PC-9 (cell line): ENCODE results near the gene RSF1. TPM values are rescaled to one million over a fixed set of nuclear protein-coding genes. Genes with fewer than 3 reads are reported as not detected.

Experiments used
- BruUV-seq: library from RNA; stranded (reverse); fragments of 400-500 nt; replicated peaks from 2 replicates; lab custom pipeline; 2021; lab: Mats Ljungman, UMichigan
- CTCF ChIA-PET: fragments of 300-600 bp; sonication (Branson Sonifier 250); formaldehyde crosslinking; loops from one replicate; lab custom pipeline; 2022; ENCODE audit warnings: antibody characterized with exemption; lab: Charles Lee
- POLR2A ChIA-PET: fragments of 300-600 bp; sonication (Branson Sonifier 250); formaldehyde crosslinking; loops from one replicate; lab custom pipeline; 2022; ENCODE audit warnings: antibody characterized with exemption; ENCODE audit not compliant: unreplicated experiment; lab: Charles Lee
- DNase-seq, 2 experiments: peaks; one replicate each; pipeline versions ENCODE4 v3.0.0 to v3.0.0-alpha.2; 2015 to 2022; ENCODE audit warnings: mixed read lengths in 1 of 2
- H2AFZ ChIP-seq: fragments of 200-600 bp; sonication (generic); 2 replicates; pipeline ENCODE4 v1.8.1; 2017; ENCODE audit warnings: antibody characterized with exemption
- H3F3A ChIP-seq: fragments of 200-600 bp; sonication (generic); 2 replicates; pipeline ENCODE4 v1.8.1; 2017; ENCODE audit warnings: antibody characterized with exemption, mild to moderate bottlenecking, low read depth; ENCODE audit not compliant: insufficient read depth
- H3K27ac ChIP-seq: fragments of 200-600 bp; sonication (generic); 2 replicates; pipeline ENCODE4 v1.6.1; 2016; ENCODE audit warnings: mixed run types
- H3K27me3 ChIP-seq: fragments of 200-600 bp; sonication (generic); 2 replicates; pipeline ENCODE4 v1.6.1; 2016; ENCODE audit warnings: low read depth, mixed run types; ENCODE audit not compliant: insufficient read depth
- H3K36me3 ChIP-seq: fragments of 200-600 bp; sonication (generic); 2 replicates; pipeline ENCODE4 v1.6.1; 2016; ENCODE audit warnings: low read depth, mixed run types
- H3K4me1 ChIP-seq: fragments of 200-600 bp; sonication (generic); replicated peaks from 2 replicates; pipeline ENCODE4 v1.6.1; 2016; ENCODE audit warnings: mixed run types; ENCODE audit not compliant: insufficient read depth
- H3K4me2 ChIP-seq: fragments of 200-600 bp; sonication (generic); 2 replicates; pipeline ENCODE4 v1.6.1; 2017; ENCODE audit warnings: mixed run types
- H3K4me3 ChIP-seq: fragments of 200-600 bp; sonication (generic); 2 replicates; pipeline ENCODE4 v1.6.1; 2016; ENCODE audit warnings: mixed run types
- H3K79me2 ChIP-seq: fragments of 200-600 bp; sonication (generic); 2 replicates; pipeline ENCODE4 v1.6.1; 2017; ENCODE audit warnings: low read depth, mixed run types
- H3K9me2 ChIP-seq: fragments of 200-600 bp; sonication (generic); 2 replicates; pipeline ENCODE4 v1.8.1; 2017; ENCODE audit warnings: mild to moderate bottlenecking; ENCODE audit not compliant: insufficient read depth
- H3K9me3 ChIP-seq: fragments of 200-600 bp; sonication (generic); 2 replicates; pipeline ENCODE4 v1.8.1; 2016; ENCODE audit warnings: low read depth; ENCODE audit not compliant: insufficient read depth
- H4K20me1 ChIP-seq: fragments of 200-600 bp; sonication (generic); 2 replicates; pipeline ENCODE4 v1.8.1; 2017; ENCODE audit not compliant: insufficient read depth
- EZH2 ChIP-seq: fragments of 200-600 bp; sonication (generic); IDR thresholded peaks from 2 replicates; pipeline ENCODE4 v1.8.0; 2017; ENCODE audit warnings: antibody characterized with exemption, low read depth
- intact Hi-C: fragments of 100-400 bp; cut with micrococcal nuclease; formaldehyde crosslinking; loops from one replicate; pipeline ENCODE4 v1.10.0; 2022; ENCODE audit not compliant: unreplicated experiment
- total RNA-seq: library from RNA; stranded (reverse); gene quantifications from 2 replicates; pipeline ENCODE4 v1.2.3, GENCODE V29; 2021
- TF ChIP-seq, protein P1 (sequence below): fragments of 200-600 bp; sonication (generic); conservative IDR thresholded peaks from 2 replicates; pipeline ENCODE4 v1.6.1; 2017; ENCODE audit warnings: mixed run types, antibody characterized with exemption, mild to moderate bottlenecking, moderate library complexity

The RSF1 gene
- total RNA-seq, 1 experiment from 2014 or later, result 110 TPM

DNA sequence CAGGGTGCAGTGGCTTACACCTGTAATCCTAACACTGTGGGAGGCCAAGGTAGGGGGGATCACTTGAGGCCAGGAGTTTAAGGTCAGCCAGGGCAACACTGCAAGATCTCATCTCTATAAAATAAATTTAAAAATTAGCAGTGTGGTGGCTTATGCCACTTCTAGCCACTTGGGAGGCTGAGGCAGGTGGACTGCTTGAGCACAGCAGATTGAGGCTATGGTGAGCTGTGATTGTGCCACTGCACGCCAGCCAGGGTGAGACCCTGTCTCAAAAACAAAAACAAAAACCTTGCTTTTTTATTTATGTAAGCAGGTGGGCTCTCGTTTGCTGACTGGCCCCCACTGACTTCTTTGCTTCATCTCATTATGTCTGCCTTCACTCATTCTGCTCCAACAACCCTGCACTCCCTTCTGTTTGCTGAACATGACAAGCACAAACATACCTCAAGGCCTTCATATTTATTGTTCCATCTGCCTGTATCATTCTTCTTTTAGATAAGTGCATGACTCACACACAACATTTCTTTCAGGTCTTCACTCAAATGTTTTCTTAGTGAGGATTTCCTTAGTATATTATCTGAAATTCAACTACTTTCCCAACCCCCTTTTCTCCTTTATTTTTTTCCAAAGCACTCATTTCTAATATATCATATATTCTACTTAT lies 150.5 kb downstream of the RSF1 start:
- no peaks in the 10 kb centered on the region for H3K27me3 ChIP-seq
- no peak overlapping the region for H3K4me3 ChIP-seq
- no peak overlapping the region for H2AFZ ChIP-seq
- no peaks in the 10 kb centered on the region; the same call in 1 of the 2 replicates for H3F3A ChIP-seq
- intact Hi-C loops, result no loop called here
- no peak for TF ChIP-seq EZH2
- TF ChIP-seq, protein P1, sequence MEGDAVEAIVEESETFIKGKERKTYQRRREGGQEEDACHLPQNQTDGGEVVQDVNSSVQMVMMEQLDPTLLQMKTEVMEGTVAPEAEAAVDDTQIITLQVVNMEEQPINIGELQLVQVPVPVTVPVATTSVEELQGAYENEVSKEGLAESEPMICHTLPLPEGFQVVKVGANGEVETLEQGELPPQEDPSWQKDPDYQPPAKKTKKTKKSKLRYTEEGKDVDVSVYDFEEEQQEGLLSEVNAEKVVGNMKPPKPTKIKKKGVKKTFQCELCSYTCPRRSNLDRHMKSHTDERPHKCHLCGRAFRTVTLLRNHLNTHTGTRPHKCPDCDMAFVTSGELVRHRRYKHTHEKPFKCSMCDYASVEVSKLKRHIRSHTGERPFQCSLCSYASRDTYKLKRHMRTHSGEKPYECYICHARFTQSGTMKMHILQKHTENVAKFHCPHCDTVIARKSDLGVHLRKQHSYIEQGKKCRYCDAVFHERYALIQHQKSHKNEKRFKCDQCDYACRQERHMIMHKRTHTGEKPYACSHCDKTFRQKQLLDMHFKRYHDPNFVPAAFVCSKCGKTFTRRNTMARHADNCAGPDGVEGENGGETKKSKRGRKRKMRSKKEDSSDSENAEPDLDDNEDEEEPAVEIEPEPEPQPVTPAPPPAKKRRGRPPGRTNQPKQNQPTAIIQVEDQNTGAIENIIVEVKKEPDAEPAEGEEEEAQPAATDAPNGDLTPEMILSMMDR, result no peak
- no TSS peak for BruUV-seq
- no peaks in the 10 kb centered on the region; the same call in 1 of the 2 replicates for H3K9me2 ChIP-seq
- no peaks in the 10 kb centered on the region for H3K9me3 ChIP-seq
- no peak overlapping the region for H3K27ac ChIP-seq
- ChIA-PET CTCF (no interaction called here), POLR2A (no interaction called here)
- DNase-seq, result no peak
- peaks cover 65% of the 10 kb centered on the region for H3K36me3 ChIP-seq
- H3K4me1 ChIP-seq, result no peaks in the 10 kb centered on the region
- no peaks in the 10 kb centered on the region; the same call in 1 of the 2 replicates for H4K20me1 ChIP-seq
- no peaks in the 10 kb centered on the region for H3K79me2 ChIP-seq
- H3K4me2 ChIP-seq, result no peak overlapping the region

DNA sequence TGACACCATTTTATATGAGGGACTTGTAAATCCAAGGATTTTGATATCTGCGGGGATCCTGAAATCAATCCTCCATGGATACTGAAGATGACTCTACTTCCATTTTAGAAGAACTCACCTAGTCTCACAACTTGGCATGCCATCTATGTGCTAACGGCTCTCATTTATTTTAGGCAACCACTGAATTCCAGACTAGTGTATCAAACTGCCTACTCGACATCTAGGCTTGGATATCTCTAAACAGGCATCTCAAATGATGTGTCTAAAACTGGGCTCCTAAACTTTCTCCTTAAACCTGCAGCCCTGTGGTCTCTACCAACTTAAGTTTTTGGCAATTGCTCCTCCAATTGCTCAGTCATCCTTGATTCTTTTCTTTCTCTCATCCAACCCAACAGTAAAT lies 151.8 kb downstream of the RSF1 start:
- DNase-seq, result no peak
- TF ChIP-seq EZH2, result no peak
- TF ChIP-seq, protein P1, result no peak
- Histone ChIP-seq H3K79me2 (no peaks in the 10 kb centered on the region), H3K36me3 (peaks cover 59% of the 10 kb centered on the region), H3F3A (peaks cover 7% of the 10 kb centered on the region; the same call in 1 of the 2 replicates), H3K4me2 (no peak overlapping the region), H3K27me3 (no peaks in the 10 kb centered on the region), H3K9me2 (no peaks in the 10 kb centered on the region; the same call in 1 of the 2 replicates), H3K4me1 (no peaks in the 10 kb centered on the region), H3K9me3 (no peaks in the 10 kb centered on the region), H3K27ac (no peak overlapping the region), H3K4me3 (no peak overlapping the region), H4K20me1 (no peaks in the 10 kb centered on the region; the same call in 1 of the 2 replicates), H2AFZ (no peak overlapping the region)
- BruUV-seq, result no TSS peak
- ChIA-PET POLR2A (no interaction called here), CTCF (no interaction called here)
- intact Hi-C loops, result no loop called here

DNA sequence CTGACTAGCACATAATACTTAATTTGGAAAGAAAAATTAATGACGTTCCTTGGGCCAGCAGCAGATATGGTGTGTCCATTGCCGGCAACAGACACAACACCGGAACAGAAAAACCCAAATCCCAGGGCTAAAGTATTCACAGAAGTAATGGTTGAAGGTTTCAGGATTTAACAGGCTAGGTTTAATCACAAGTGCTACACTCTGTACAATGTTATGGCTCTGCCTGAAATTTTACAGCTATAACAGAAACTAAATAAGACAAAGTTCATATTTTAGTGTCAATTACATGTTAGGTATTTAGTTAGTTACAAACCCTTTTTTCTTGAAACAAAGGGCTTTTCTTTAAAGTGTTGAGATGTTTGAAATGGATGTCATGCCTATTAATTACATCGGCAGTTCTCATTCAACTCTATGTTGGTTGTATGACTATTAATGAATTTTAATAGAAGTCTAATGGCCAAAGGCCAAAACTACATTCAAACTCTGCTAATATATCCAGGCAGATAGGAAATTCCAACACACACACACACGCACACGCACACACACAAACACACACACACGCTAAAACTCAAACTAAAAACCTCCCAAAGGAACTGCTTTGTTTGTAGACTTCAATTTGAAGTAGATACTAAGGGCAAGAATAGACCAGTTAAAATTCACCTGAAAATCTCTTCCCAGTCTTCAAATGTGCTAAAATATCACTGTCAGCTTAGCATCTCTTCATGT lies 155.1 kb downstream of the RSF1 start:
- no peak overlapping the region for H3K4me3 ChIP-seq
- POLR2A ChIA-PET, result no interaction called here
- H3K27ac ChIP-seq, result no peak overlapping the region
- intact Hi-C loops, result no loop called here
- TF ChIP-seq, protein P1, result no peak
- TF ChIP-seq EZH2, result no peak
- no peaks in the 10 kb centered on the region for H3K4me1 ChIP-seq
- H3K27me3 ChIP-seq, result no peaks in the 10 kb centered on the region
- H4K20me1 ChIP-seq, result no peaks in the 10 kb centered on the region
- peaks cover 11% of the 10 kb centered on the region; the same call in 1 of the 2 replicates for H3F3A ChIP-seq
- H3K79me2 ChIP-seq, result no peaks in the 10 kb centered on the region
- CTCF ChIA-PET, result no interaction called here
- no peak for DNase-seq
- H2AFZ ChIP-seq, result no peak overlapping the region
- no peak overlapping the region for H3K4me2 ChIP-seq
- H3K9me2 ChIP-seq, result no peaks in the 10 kb centered on the region
- no TSS peak for BruUV-seq
- H3K9me3 ChIP-seq, result no peaks in the 10 kb centered on the region
- peaks cover 35% of the 10 kb centered on the region for H3K36me3 ChIP-seq
